Loucy (cell line): Measurements from ENCODE around the gene PITPNC1.

Experiments
- EZH2phosphoT487 ChIP-seq: fragments of 200-600 bp; IDR thresholded peaks from 2 replicates; pipeline ENCODE4 v1.6.1; 2018; ENCODE audit warnings: antibody characterized with exemption, mild to moderate bottlenecking, moderate library complexity, borderline replicate concordance
- TF ChIP-seq, protein P1 (sequence below): fragments of 200-600 bp; sonication (generic); conservative IDR thresholded peaks from 2 replicates; pipeline ENCODE4 v1.5.1; 2014; ENCODE audit warnings: mild to moderate bottlenecking, antibody characterized with exemption, low read length

DNA sequence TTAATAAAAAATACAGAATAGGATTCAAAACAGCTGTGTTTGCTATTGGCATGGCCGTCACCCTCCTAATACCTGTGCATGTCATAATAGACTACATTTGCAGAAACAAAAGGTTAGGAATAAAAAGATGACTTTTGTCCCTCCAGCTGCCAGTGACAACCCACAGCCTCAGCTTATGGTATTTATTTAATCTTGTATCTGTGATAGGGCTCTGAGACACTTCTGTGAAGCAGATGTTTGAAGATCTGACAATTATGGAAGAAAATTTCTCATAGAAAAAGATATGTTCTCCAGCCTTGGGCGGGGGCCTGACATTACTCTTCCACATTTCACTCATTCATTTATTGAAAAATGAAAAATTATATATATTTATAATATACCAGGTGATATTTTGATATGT is 62.2 kb downstream of the PITPNC1 start:
- TF ChIP-seq, protein P1, sequence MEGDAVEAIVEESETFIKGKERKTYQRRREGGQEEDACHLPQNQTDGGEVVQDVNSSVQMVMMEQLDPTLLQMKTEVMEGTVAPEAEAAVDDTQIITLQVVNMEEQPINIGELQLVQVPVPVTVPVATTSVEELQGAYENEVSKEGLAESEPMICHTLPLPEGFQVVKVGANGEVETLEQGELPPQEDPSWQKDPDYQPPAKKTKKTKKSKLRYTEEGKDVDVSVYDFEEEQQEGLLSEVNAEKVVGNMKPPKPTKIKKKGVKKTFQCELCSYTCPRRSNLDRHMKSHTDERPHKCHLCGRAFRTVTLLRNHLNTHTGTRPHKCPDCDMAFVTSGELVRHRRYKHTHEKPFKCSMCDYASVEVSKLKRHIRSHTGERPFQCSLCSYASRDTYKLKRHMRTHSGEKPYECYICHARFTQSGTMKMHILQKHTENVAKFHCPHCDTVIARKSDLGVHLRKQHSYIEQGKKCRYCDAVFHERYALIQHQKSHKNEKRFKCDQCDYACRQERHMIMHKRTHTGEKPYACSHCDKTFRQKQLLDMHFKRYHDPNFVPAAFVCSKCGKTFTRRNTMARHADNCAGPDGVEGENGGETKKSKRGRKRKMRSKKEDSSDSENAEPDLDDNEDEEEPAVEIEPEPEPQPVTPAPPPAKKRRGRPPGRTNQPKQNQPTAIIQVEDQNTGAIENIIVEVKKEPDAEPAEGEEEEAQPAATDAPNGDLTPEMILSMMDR: no peak
- no peak for TF ChIP-seq EZH2phosphoT487
